Stimulated activated CD8-positive, alpha-beta memory T cell treated with anti-CD3 and anti-CD28 coated beads, Interleukin-12 subunit alpha, Interleukin-12 subunit beta, amount 100 ng/mL, for 4 hours (primary cell): ENCODE data around the gene RNGTT.

ENCODE experiments used
- DNase-seq: peaks from one replicate; pipeline ENCODE4 v3.0.0-alpha.2; 2020; ENCODE audit warnings: low read depth

Gene RNGTT

GRCh38 chr6:88653936-88654335 lies 309.5 kb downstream of the RNGTT start:
- DNase-seq: no peak

DNA sequence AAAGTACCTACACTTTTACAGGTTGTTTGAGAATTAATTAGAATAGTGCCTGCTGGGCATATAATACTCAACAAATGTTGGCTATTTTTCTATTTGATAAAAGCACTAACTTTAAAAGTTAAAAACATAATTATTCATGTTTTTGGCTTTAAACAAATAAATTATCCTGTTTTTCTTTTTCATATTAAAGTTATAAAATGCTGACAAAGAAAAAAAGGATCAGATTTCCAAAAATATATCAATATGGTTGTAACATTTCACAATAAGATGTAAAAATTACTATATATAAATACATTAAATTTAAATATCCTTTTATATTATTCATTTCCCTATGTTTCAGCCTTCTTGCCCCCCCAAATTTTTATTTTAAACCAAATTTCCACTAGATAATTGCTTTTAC lies 312.0 kb downstream of the RNGTT start:
- no peak for DNase-seq

GRCh38 chr6:88650979-88651378 lies 312.4 kb downstream of the RNGTT start:
- DNase-seq: no peak

- DNase-seq: no peak
Measured at GRCh38 chr6:88650029-88650619, 313.3 kb downstream of the RNGTT start.

GRCh38 chr6:88641178-88641903 lies 322.1 kb downstream of the RNGTT start:
- no peak for DNase-seq

- no peak for DNase-seq
Measured at GRCh38 chr6:88637761-88638545, 325.5 kb downstream of the RNGTT start.

- DNase-seq: no peak
Measured at GRCh38 chr6:88636871-88637270, 326.5 kb downstream of the RNGTT start.

GRCh38 chr6:88633782-88634181 lies 329.6 kb downstream of the RNGTT start:
- DNase-seq: no peak

GRCh38 chr6:88631830-88632229 lies 331.6 kb downstream of the RNGTT start:
- DNase-seq: no peak

GRCh38 chr6:88629838-88630494 lies 333.5 kb downstream of the RNGTT start:
- no peak for DNase-seq

DNA sequence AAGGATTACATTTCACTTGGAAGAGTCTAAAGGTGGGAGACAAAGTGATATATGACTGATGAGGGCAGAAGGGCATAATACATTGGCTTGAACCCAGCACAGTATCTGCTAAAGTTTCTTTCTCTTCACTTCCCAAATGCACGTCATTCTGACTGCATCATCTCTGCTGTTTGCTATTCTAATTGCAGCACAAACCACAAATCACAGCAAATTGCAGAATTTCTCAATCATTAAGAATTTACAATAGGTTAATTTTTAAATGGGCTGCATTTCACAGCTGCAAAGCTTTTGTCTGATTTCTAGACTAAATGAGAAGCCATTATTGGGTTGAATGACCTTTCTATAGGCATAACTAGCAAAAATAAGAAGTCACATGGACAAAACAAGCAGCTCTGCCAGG lies 337.0 kb downstream of the RNGTT start:
- no peak for DNase-seq

DNA sequence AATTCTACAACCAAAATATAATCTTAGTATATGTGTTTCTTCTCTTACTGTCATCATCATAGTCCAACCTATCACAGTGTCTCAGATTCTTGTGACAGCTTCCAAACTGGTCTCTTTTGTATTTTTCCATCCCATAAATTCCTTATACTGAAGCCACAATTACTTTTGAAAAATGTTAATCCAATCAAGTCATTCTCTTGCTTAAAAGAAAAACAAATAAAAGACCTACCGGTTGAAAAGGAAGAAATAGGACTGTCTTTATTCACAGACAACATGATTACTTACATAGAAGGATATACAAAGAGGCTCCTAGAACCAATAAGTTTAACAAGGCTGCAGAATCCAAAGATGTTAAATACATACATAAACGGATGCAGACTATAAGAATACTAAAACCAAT lies 339.9 kb downstream of the RNGTT start:
- no peak for DNase-seq

DNA sequence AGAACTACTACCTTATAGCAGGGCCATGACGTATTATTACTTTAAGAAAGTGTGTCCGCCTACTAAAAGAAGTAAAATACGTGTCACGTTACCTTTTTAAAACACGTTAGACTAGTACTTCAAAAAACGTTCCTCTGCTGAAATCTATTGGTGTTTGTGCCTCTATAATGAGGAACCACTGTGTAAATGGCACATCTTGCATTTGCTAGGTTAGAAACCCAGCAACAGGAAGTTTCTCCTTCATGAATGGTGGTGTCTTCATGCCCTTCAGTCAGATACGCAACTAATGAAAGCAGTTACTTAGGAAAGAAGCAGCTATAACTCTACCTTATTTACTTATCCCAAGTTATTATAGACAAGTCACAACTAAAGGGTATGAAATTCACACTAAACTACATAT lies 343.5 kb downstream of the RNGTT start:
- DNase-seq: no peak

DNA sequence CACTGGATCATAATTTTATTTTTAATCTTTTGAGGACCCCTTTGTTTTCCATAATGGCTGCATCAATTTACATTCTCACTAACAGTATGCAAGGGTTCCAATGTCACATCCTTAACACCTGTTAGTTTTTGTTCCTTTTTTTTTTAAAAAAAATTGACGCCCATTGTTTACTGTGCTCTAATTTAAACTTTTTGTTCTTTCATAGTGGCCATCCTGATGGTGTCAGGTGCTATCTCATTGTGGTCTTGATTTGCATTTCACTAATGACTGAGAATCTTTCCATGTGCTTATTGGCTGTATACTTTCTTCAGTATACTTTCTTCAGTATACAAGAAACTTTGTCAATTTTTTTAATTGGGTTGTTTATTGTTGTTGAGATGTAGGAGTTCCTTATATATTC lies 347.0 kb downstream of the RNGTT start:
- DNase-seq: no peak

DNA sequence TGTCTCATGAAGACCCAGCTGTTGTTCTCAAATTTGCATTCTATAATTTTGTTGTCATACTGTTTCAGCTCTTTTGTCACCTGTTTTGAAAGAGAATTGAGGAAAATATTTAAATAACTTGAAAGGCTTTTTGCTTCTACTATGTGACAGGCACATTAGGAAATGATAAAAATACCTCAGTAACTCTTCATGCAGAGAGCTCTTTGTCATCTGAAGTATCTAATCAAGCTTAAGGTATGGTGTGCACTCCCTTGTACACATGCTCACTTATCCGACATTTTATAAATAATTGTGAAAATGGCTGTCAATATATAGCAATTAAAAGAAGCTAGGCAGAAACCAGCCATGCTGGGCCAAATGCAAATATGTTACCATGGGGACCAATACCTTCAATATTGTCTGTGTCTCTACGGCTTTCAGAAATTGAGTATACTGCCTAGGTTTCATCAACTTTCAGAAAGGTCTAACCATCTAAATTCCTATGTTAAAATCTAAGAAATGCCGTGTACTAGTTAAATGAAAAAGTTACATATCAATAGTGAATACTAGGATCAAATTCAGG lies 349.0 kb downstream of the RNGTT start:
- DNase-seq: no peak

- no peak for DNase-seq
Measured at GRCh38 chr6:88612631-88613030, 350.8 kb downstream of the RNGTT start.

GRCh38 chr6:88611721-88612120 lies 351.7 kb downstream of the RNGTT start:
- no peak for DNase-seq

- no peak for DNase-seq
Measured at GRCh38 chr6:88609983-88610382, 353.4 kb downstream of the RNGTT start.

DNA sequence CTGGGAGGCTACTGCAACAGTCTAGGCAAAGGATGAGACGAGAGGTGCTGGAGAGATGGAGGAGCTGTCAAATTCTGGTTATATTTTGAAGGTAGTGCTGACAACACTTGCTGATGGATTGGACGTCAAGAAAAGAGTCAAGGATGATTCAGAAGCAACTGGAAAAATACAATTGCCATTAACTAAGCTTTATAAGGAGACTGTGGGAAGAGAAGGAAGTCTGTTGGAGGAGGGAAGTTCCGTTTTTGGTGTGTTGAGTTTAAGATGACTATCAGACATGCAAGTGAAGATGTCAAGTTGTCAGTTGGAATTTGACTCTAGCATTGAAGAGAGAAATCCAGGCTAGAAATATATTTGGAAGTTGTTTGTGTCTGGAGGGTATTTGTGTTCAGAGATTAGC lies 358.1 kb downstream of the RNGTT start:
- no peak for DNase-seq

DNA sequence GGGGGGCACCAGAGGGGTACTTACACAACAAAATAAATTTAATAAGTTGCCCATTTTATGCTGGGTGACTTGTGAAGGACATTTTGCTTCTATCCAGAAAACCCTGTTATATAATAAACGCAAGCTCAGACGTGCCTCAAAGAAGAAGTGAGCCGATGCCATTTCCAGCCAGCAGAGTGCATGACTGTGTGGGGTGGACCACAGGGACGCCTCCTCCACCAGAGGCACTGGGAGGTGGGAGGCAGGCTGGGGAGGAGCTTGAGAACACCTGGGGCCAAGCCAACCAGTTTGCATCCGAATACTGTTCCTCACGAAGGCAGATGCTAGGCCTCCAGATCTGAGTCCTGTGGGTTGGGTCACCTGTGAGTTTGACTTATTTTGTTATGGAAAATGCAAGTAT lies 363.8 kb downstream of the RNGTT start:
- no peak for DNase-seq

- DNase-seq: no peak
Measured at GRCh38 chr6:88596801-88597200, 366.6 kb downstream of the RNGTT start.

- DNase-seq: no peak
Measured at GRCh38 chr6:88588938-88589337, 374.5 kb downstream of the RNGTT start.

- no peak for DNase-seq
Measured at GRCh38 chr6:88587150-88587520, 376.3 kb downstream of the RNGTT start.
